ENCODE measurements around the gene GALNS. TPM values are rescaled to one million over a fixed set of nuclear protein-coding genes. Genes with fewer than 3 reads are reported as not detected.

Gene GALNS
- total and polyA plus RNA-seq, 2 experiments from 2014 or later: 9.7 to 18.8 TPM

DNA sequence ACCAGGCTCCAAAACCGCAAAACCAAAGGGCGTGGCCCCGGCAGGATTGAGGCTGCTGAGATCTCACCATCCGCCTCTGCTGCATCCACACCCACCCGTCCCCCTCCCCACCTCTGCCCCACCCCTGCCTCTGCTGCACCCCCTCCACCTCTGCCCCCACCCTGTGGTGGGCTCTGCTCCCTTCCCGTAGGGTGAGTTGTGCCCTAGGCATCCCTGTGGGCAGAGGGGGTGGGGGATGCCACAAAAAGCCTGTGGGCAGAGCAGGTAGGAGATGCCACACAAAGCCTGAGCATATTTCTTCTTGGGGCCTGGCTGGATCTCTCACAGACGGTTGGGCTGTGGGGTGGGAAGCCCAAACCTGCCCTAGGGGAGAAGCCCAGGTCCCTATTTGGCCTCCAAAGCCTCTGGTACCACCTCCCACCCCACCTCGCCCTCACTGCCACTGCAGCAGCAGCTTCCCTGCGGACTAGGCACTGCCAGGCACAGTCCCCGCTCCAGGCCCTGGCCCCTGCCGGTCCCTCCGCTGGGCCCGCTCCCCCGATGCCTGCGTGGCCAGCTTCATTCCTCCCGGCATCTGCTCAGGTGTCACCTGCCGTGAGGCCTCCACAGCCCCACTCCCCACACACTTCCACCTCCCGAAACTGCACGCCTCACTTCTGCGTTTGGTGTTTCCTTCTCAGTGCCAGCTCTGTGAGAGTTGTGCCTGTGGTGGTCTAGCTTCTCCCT, 21.0 kb upstream of the GALNS start:
- H3K4me3 Mint-ChIP-seq: no peak overlapping the region
- no peaks in the 10 kb centered on the region for H3K27me3 ChIP-seq (ENCODE audit: insufficient read depth)
- H3K9me2 ChIP-seq (ENCODE audit: insufficient read depth): no peaks in the 10 kb centered on the region
- no peaks in the 10 kb centered on the region; the same call in 2 of the 3 replicates for H3K36me3 Mint-ChIP-seq (ENCODE audit: low read depth)
- ATAC-seq: no peak
- no peak overlapping the region for H3K27ac ChIP-seq (ENCODE audit: low read depth)
- no peak overlapping the region for H3K27ac Mint-ChIP-seq
- no peak for TF ChIP-seq NANOG (IDR thresholded peaks at IDR 0.05; ENCODE audit: borderline replicate concordance)
- TF ChIP-seq ZNF331 (CRISPR knock-in tag; IDR thresholded peaks at IDR 0.05; ENCODE audit: low read depth): no peak
- TF ChIP-seq JUNB (IDR thresholded peaks at IDR 0.05; ENCODE audit: unreplicated experiment): no peak
- no peak for TF ChIP-seq ZNF114 (CRISPR knock-in tag; IDR thresholded peaks at IDR 0.05)
- TF ChIP-seq STAT1 (IDR thresholded peaks at IDR 0.05; ENCODE audit: unreplicated experiment): no peak
- TF ChIP-seq, protein P1, sequence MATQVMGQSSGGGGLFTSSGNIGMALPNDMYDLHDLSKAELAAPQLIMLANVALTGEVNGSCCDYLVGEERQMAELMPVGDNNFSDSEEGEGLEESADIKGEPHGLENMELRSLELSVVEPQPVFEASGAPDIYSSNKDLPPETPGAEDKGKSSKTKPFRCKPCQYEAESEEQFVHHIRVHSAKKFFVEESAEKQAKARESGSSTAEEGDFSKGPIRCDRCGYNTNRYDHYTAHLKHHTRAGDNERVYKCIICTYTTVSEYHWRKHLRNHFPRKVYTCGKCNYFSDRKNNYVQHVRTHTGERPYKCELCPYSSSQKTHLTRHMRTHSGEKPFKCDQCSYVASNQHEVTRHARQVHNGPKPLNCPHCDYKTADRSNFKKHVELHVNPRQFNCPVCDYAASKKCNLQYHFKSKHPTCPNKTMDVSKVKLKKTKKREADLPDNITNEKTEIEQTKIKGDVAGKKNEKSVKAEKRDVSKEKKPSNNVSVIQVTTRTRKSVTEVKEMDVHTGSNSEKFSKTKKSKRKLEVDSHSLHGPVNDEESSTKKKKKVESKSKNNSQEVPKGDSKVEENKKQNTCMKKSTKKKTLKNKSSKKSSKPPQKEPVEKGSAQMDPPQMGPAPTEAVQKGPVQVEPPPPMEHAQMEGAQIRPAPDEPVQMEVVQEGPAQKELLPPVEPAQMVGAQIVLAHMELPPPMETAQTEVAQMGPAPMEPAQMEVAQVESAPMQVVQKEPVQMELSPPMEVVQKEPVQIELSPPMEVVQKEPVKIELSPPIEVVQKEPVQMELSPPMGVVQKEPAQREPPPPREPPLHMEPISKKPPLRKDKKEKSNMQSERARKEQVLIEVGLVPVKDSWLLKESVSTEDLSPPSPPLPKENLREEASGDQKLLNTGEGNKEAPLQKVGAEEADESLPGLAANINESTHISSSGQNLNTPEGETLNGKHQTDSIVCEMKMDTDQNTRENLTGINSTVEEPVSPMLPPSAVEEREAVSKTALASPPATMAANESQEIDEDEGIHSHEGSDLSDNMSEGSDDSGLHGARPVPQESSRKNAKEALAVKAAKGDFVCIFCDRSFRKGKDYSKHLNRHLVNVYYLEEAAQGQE (IDR thresholded peaks at IDR 0.05; ENCODE audit: unreplicated experiment): no peak
- H2AFZ ChIP-seq: no peak overlapping the region
- peaks cover 19% of the 10 kb centered on the region for H3K27me3 Mint-ChIP-seq (ENCODE audit: insufficient read depth, low read depth, poor library complexity)
- H4K20me1 ChIP-seq (replicated peaks; ENCODE audit: insufficient read depth): no peaks in the 10 kb centered on the region
- no peak for DNase-seq (ENCODE audit: low spot score)
- no peaks in the 10 kb centered on the region; the same call in none of the 3 replicates for H3K9me3 Mint-ChIP-seq
- H3K4me2 ChIP-seq: no peak overlapping the region
- H3K79me2 ChIP-seq (replicated peaks; ENCODE audit: insufficient read depth): no peaks in the 10 kb centered on the region
- no peak overlapping the region for H3K4me3 ChIP-seq
- H3F3A ChIP-seq (replicated peaks; ENCODE audit: low read depth): no peaks in the 10 kb centered on the region
- no peaks in the 10 kb centered on the region; the same call in 2 of the 3 replicates for H3K4me1 Mint-ChIP-seq
- H3K4me1 ChIP-seq (ENCODE audit: insufficient read depth): no peaks in the 10 kb centered on the region
- H3K36me3 ChIP-seq (ENCODE audit: insufficient read depth): no peaks in the 10 kb centered on the region

DNA sequence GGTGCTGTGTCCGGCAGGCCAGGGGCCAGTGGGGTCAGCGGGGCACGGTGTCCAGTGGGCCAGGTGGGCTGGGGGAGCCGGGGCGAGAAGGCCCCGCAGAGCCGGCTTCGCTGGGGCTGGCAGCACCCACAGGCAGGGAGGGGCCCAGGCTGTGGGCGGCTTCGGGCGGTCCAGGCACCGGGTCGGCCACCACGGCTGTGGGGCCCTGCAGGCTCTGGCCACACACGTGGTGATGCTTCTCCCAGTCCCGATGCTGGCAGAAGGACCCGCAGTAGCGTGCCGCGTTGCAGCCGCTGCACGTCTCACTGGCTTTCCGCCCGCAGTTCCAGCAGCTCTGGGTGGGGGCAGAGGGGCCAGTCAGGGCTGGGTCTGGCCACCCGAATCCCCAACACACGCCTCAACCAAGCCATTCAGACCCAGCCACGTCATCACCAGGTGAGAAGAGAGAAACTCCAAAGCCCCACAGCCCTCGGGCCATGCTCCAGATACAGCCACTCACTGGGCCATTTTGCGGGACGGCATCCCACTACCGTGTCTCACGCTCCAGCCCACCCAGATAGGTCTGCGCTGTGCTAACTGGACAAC, 20.3 kb upstream of the GALNS start:
- Histone ChIP-seq H3K27ac (ENCODE audit: low read depth) (no peak overlapping the region), H3K27me3 (ENCODE audit: insufficient read depth) (no peaks in the 10 kb centered on the region), H3K4me2 (no peak overlapping the region), H3F3A (replicated peaks; ENCODE audit: low read depth) (no peaks in the 10 kb centered on the region), H3K79me2 (replicated peaks; ENCODE audit: insufficient read depth) (no peaks in the 10 kb centered on the region), H2AFZ (no peak overlapping the region), H3K4me1 (ENCODE audit: insufficient read depth) (no peaks in the 10 kb centered on the region), H3K4me3 (no peak overlapping the region), H3K9me2 (ENCODE audit: insufficient read depth) (no peaks in the 10 kb centered on the region), H3K36me3 (ENCODE audit: insufficient read depth) (no peaks in the 10 kb centered on the region), H4K20me1 (replicated peaks; ENCODE audit: insufficient read depth) (no peaks in the 10 kb centered on the region)
- Mint-ChIP-seq H3K4me1 (no peaks in the 10 kb centered on the region; the same call in 2 of the 3 replicates), H3K4me3 (no peak overlapping the region), H3K36me3 (ENCODE audit: low read depth) (no peaks in the 10 kb centered on the region; the same call in 2 of the 3 replicates), H3K27me3 (ENCODE audit: insufficient read depth, low read depth, poor library complexity) (peaks cover 18% of the 10 kb centered on the region), H3K9me3 (no peaks in the 10 kb centered on the region; the same call in 1 of the 3 replicates), H3K27ac (no peak overlapping the region)
- TF ChIP-seq, protein P2, sequence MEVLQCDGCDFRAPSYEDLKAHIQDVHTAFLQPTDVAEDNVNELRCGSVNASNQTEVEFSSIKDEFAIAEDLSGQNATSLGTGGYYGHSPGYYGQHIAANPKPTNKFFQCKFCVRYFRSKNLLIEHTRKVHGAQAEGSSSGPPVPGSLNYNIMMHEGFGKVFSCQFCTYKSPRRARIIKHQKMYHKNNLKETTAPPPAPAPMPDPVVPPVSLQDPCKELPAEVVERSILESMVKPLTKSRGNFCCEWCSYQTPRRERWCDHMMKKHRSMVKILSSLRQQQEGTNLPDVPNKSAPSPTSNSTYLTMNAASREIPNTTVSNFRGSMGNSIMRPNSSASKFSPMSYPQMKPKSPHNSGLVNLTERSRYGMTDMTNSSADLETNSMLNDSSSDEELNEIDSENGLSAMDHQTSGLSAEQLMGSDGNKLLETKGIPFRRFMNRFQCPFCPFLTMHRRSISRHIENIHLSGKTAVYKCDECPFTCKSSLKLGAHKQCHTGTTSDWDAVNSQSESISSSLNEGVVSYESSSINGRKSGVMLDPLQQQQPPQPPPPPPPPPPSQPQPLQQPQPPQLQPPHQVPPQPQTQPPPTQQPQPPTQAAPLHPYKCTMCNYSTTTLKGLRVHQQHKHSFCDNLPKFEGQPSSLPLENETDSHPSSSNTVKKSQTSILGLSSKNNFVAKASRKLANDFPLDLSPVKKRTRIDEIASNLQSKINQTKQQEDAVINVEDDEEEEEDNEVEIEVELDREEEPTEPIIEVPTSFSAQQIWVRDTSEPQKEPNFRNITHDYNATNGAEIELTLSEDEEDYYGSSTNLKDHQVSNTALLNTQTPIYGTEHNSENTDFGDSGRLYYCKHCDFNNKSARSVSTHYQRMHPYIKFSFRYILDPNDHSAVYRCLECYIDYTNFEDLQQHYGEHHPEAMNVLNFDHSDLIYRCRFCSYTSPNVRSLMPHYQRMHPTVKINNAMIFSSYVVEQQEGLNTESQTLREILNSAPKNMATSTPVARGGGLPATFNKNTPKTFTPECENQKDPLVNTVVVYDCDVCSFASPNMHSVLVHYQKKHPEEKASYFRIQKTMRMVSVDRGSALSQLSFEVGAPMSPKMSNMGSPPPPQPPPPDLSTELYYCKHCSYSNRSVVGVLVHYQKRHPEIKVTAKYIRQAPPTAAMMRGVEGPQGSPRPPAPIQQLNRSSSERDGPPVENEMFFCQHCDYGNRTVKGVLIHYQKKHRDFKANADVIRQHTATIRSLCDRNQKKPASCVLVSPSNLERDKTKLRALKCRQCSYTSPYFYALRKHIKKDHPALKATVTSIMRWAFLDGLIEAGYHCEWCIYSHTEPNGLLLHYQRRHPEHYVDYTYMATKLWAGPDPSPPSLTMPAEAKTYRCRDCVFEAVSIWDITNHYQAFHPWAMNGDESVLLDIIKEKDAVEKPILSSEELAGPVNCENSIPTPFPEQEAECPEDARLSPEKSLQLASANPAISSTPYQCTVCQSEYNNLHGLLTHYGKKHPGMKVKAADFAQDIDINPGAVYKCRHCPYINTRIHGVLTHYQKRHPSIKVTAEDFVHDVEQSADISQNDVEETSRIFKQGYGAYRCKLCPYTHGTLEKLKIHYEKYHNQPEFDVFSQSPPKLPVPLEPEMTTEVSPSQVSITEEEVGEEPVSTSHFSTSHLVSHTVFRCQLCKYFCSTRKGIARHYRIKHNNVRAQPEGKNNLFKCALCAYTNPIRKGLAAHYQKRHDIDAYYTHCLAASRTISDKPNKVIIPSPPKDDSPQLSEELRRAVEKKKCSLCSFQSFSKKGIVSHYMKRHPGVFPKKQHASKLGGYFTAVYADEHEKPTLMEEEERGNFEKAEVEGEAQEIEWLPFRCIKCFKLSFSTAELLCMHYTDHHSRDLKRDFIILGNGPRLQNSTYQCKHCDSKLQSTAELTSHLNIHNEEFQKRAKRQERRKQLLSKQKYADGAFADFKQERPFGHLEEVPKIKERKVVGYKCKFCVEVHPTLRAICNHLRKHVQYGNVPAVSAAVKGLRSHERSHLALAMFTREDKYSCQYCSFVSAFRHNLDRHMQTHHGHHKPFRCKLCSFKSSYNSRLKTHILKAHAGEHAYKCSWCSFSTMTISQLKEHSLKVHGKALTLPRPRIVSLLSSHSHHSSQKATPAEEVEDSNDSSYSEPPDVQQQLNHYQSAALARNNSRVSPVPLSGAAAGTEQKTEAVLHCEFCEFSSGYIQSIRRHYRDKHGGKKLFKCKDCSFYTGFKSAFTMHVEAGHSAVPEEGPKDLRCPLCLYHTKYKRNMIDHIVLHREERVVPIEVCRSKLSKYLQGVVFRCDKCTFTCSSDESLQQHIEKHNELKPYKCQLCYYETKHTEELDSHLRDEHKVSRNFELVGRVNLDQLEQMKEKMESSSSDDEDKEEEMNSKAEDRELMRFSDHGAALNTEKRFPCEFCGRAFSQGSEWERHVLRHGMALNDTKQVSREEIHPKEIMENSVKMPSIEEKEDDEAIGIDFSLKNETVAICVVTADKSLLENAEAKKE (CRISPR knock-in tag; IDR thresholded peaks at IDR 0.05): no peak
- TF ChIP-seq STAT1 (IDR thresholded peaks at IDR 0.05; ENCODE audit: unreplicated experiment): no peak
- no peak for TF ChIP-seq JUNB (IDR thresholded peaks at IDR 0.05; ENCODE audit: unreplicated experiment)
- TF ChIP-seq, protein P3, sequence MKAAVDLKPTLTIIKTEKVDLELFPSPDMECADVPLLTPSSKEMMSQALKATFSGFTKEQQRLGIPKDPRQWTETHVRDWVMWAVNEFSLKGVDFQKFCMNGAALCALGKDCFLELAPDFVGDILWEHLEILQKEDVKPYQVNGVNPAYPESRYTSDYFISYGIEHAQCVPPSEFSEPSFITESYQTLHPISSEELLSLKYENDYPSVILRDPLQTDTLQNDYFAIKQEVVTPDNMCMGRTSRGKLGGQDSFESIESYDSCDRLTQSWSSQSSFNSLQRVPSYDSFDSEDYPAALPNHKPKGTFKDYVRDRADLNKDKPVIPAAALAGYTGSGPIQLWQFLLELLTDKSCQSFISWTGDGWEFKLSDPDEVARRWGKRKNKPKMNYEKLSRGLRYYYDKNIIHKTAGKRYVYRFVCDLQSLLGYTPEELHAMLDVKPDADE (IDR thresholded peaks at IDR 0.05): no peak
- no peak for TF ChIP-seq POLR2AphosphoS5 (IDR thresholded peaks at IDR 0.05; ENCODE audit: low read depth)
- no peak for TF ChIP-seq NANOG (IDR thresholded peaks at IDR 0.05; ENCODE audit: borderline replicate concordance)
- no peak for DNase-seq (ENCODE audit: low spot score)
- ATAC-seq: no peak

Data from GM23338 (cell line).